ENCODE data around the gene NAA50. TPM values are rescaled to one million over a fixed set of nuclear protein-coding genes. Genes with fewer than 3 reads are reported as not detected.

The NAA50 gene
- total RNA-seq, 1 donor = 140 TPM

GRCh38 chr3:113695431-113695785, 50.6 kb downstream of the NAA50 start:
- DNase-seq (ENCODE audit: low read depth) = peak; percentile 35
- TF ChIP-seq CTCF (IDR thresholded peaks at IDR 0.05; ENCODE audit: insufficient read depth, low read depth, low read length) = no peak

GRCh38 chr3:113690482-113690881, 55.6 kb downstream of the NAA50 start:
- DNase-seq (ENCODE audit: low read depth) = no peak
- TF ChIP-seq CTCF (IDR thresholded peaks at IDR 0.05; ENCODE audit: insufficient read depth, low read depth, low read length) = no peak
- H3K4me3 ChIP-seq (ENCODE audit: low read depth, low read length) = no peak overlapping the region

More at GRCh38 chr3:113695431-113695785, 50.6 kb downstream of the NAA50 start:
- H3K4me3 ChIP-seq (ENCODE audit: low read depth, low read length) = peak overlapping the region; percentile 74

GRCh38 chr3:113685956-113686721, 59.9 kb downstream of the NAA50 start:
- no peak overlapping the region for H3K4me3 ChIP-seq (ENCODE audit: low read depth, low read length)
- peak; percentile 78 for DNase-seq (ENCODE audit: low read depth)
- no peak for TF ChIP-seq CTCF (IDR thresholded peaks at IDR 0.05; ENCODE audit: insufficient read depth, low read depth, low read length)

GRCh38 chr3:113685124-113685523, 60.9 kb downstream of the NAA50 start:
- no peak for DNase-seq (ENCODE audit: low read depth)
- H3K4me3 ChIP-seq (ENCODE audit: low read depth, low read length) = no peak overlapping the region
- TF ChIP-seq CTCF (IDR thresholded peaks at IDR 0.05; ENCODE audit: insufficient read depth, low read depth, low read length) = no peak

GRCh38 chr3:113684271-113684819, 61.7 kb downstream of the NAA50 start:
- no peak for TF ChIP-seq CTCF (IDR thresholded peaks at IDR 0.05; ENCODE audit: insufficient read depth, low read depth, low read length)
- H3K4me3 ChIP-seq (ENCODE audit: low read depth, low read length) = no peak overlapping the region
- no peak for DNase-seq (ENCODE audit: low read depth)

GRCh38 chr3:113678773-113679172, 67.3 kb downstream of the NAA50 start:
- DNase-seq (ENCODE audit: low read depth) = no peak
- TF ChIP-seq CTCF (IDR thresholded peaks at IDR 0.05; ENCODE audit: insufficient read depth, low read depth, low read length) = no peak
- no peak overlapping the region for H3K4me3 ChIP-seq (ENCODE audit: low read depth, low read length)
